Thymus (tissue), 11 donors: ENCODE data around the gene SOX2. TPM values are rescaled to one million over a fixed set of nuclear protein-coding genes. Genes with fewer than 3 reads are reported as not detected.
"Not testable (repeated sequence)": the region's sequence is repeated elsewhere in the genome, so short reads cannot be mapped to it uniquely, and the experiment has no call there.

Source experiments
- DNase-seq, 9 donors: peaks; one replicate each; pipeline ENCODE4 v3.0.0-alpha.2; 2013; ENCODE audit warnings: low spot score in 9 of 9, low read depth in 6 of 9, missing footprints in 1 of 9
- H3K27ac ChIP-seq, 2 donors: one replicate each; pipeline ENCODE4 v1.5.1; 2013; ENCODE audit warnings: control low read depth in 1 of 2, low read depth in 1 of 2, low read length in 1 of 2, mild to moderate bottlenecking in 1 of 2, moderate library complexity in 1 of 2
- H3K27me3 ChIP-seq, 2 donors: one replicate each; pipeline ENCODE4 v1.5.1; 2013; ENCODE audit warnings: low read length in 1 of 2; ENCODE audit not compliant: control insufficient read depth in 2 of 2, insufficient read depth in 1 of 2
- H3K36me3 ChIP-seq, 2 donors: one replicate each; pipeline ENCODE4 v1.5.1; 2013; ENCODE audit warnings: low read length in 1 of 2, mild to moderate bottlenecking in 1 of 2, moderate library complexity in 1 of 2; ENCODE audit not compliant: control insufficient read depth in 2 of 2, insufficient read depth in 2 of 2
- H3K4me1 ChIP-seq, 2 donors: one replicate each; pipeline ENCODE4 v1.5.1; 2013; ENCODE audit warnings: low read length in 2 of 2; ENCODE audit not compliant: control insufficient read depth in 2 of 2, insufficient read depth in 2 of 2
- H3K4me3 ChIP-seq, 2 donors: one replicate each; pipeline ENCODE4 v1.5.1; 2013; ENCODE audit warnings: low read length in 2 of 2, control low read depth in 1 of 2, mild to moderate bottlenecking in 1 of 2
- H3K9me3 ChIP-seq, 2 donors: one replicate each; pipeline ENCODE4 v1.5.1; 2013; ENCODE audit warnings: low read length in 1 of 2, mild to moderate bottlenecking in 1 of 2; ENCODE audit not compliant: control insufficient read depth in 2 of 2, insufficient read depth in 1 of 2
- WGBS: extraction: QIAGEN DNeasy Blood & Tissue Kit; methylation state at CpG from one replicate; pipeline ENCODE4 v1.1.7; 2013; 5-methylcytosine and 5-hydroxymethylcytosine counted together
- polyA plus RNA-seq: library from polyadenylated mRNA; stranded (reverse); fragments of 200-250 nt; gene quantifications from one replicate; pipeline ENCODE4 v1.2.3, GENCODE V29; 2013
- total RNA-seq: library from RNA; stranded (reverse); fragments of 120-200 nt; gene quantifications from one replicate; pipeline ENCODE4 v1.2.4, GENCODE V29; 2013
- donor health status: healthy.

The SOX2 gene
- total and polyA plus RNA-seq, 2 donors = 0.42 to 3.1 TPM

DNA sequence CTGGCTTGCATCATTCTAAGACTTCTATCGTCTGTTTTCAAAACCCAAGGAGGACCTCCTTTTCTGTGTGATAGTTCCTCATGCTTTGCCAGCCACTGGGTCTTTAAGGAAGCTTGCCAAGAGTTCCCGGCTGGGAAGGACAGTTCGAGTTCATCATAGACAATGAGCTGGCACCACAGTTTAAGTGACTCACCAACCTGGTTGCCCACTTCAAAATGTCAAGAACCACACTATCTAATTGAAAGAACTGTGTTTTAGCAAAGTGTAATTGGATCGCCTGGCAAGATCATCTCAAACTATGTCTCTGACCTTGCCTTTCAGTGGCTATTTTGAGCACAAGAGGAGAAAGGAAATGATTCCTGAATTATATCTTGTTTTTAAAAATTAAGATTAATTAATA is 27.9 kb downstream of the SOX2 start:
- H3K9me3 ChIP-seq = no peaks in the 10 kb centered on the region
- H3K4me1 ChIP-seq = no peaks in the 10 kb centered on the region
- 89% methylated on average over 4 of the region's 4 CpGs for WGBS
- H3K27ac ChIP-seq = no peak overlapping the region
- H3K4me3 ChIP-seq = no peak overlapping the region
- H3K27me3 ChIP-seq = peaks cover 0 to 6% of the 10 kb centered on the region in 2 donors
- H3K36me3 ChIP-seq = no peaks in the 10 kb centered on the region
- no peak for DNase-seq

DNA sequence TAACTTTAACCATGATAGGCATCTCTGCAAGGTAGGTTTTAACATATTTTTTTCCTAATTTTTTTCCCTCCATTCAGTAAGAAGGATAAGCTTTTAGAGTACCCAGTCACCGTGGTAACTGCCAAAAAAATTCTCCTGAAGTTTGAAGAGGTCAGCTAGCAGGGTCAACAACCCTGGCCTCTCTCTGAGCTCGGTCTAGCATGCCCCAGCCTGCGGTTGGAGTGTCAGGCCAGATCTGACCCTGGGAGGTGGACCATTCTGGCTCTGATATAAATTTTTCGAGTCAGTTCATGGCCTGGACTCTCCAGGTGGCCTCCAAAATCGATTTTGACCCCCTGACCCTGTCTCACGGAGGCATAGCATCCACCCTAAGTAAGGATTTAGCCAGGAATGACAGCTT is 29.7 kb downstream of the SOX2 start:
- DNase-seq = no peak
- H3K4me3 ChIP-seq = no peak overlapping the region
- no peaks in the 10 kb centered on the region for H3K36me3 ChIP-seq
- peaks cover 0 to 2% of the 10 kb centered on the region in 2 donors for H3K27me3 ChIP-seq
- no peaks in the 10 kb centered on the region for H3K9me3 ChIP-seq
- WGBS = 65% methylated on average over 6 of the region's 6 CpGs
- no peak overlapping the region for H3K27ac ChIP-seq
- no peaks in the 10 kb centered on the region for H3K4me1 ChIP-seq

DNA sequence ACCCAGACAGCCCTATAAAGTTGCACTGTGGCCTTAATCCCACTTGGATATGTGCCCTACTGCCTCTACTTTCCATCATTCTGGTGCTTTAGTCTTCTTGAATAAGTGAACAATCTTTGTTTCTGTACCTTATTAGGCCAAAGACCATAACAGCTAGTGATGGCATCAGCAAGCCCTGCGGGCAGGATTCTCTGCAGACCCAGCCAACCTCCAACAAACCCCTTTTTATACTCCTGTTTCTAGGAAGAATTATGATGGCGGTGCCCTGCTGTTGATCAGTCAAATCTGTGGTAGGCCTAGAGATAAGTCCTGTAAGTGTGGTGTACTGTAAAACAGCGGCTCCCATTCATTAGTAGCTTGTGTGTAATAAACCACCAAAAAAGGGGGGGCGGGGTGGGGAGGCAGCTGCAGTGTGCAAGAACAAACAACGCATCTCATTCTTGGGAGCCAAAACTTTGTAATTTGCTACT is 40.5 kb downstream of the SOX2 start:
- H3K27ac ChIP-seq = no peak overlapping the region
- no peak overlapping the region for H3K4me3 ChIP-seq
- DNase-seq = no peak
- H3K4me1 ChIP-seq = no peaks in the 10 kb centered on the region
- H3K27me3 ChIP-seq = peaks cover 0 to 4% of the 10 kb centered on the region in 2 donors
- WGBS = 96% methylated on average over 5 of the region's 5 CpGs
- H3K9me3 ChIP-seq = no peaks in the 10 kb centered on the region
- no peaks in the 10 kb centered on the region for H3K36me3 ChIP-seq

DNA sequence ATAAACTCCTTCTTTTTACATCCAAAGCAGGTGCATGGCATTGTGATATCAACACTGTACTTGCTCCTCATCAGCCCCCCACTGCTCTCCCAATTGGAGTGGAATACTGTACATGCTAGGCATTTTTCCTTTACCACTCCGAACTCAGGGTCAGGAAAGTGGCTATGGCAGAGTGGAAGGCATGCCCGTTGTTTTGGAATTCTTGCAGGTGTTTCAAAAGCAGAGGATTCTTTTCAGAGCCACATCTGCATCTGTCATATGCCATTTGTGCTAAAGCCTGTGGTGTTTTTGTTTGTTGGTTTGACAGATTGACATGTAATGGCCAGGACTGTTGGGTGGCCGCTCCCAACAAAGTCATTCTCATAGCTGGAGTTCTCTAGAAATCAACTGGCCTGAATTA is 41.7 kb downstream of the SOX2 start:
- Histone ChIP-seq H3K4me1 (no peaks in the 10 kb centered on the region), H3K27me3 (peaks cover 0 to 4% of the 10 kb centered on the region in 2 donors), H3K4me3 (no peak overlapping the region), H3K36me3 (no peaks in the 10 kb centered on the region), H3K27ac (no peak overlapping the region), H3K9me3 (no peaks in the 10 kb centered on the region)
- no peak for DNase-seq
- 77% methylated on average over 3 of the region's 3 CpGs for WGBS

DNA sequence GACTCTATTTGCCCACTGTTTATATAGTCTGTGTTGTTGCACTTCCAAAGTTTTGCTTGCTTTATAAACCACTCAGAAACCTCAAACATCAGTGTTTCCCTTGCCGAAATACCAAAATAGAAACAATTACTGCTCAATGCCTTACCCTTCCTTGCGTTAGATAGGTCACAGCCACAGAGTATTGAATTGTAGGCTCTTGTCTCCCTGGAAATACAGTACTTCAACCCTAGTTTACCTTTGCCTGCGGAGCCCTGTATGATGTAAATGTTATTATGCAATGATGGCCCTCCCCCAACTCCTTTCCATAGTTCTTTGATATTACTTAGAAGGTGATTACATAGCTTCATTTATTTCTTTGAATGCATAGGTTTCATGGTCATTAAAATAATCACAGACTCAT is 44.2 kb downstream of the SOX2 start:
- Histone ChIP-seq H3K9me3 (no peaks in the 10 kb centered on the region), H3K36me3 (no peaks in the 10 kb centered on the region), H3K27me3 (peaks cover 0 to 4% of the 10 kb centered on the region in 2 donors), H3K27ac (no peak overlapping the region), H3K4me1 (no peaks in the 10 kb centered on the region), H3K4me3 (no peak overlapping the region)
- no peak for DNase-seq
- WGBS = 69% methylated on average over 3 of the region's 3 CpGs

DNA sequence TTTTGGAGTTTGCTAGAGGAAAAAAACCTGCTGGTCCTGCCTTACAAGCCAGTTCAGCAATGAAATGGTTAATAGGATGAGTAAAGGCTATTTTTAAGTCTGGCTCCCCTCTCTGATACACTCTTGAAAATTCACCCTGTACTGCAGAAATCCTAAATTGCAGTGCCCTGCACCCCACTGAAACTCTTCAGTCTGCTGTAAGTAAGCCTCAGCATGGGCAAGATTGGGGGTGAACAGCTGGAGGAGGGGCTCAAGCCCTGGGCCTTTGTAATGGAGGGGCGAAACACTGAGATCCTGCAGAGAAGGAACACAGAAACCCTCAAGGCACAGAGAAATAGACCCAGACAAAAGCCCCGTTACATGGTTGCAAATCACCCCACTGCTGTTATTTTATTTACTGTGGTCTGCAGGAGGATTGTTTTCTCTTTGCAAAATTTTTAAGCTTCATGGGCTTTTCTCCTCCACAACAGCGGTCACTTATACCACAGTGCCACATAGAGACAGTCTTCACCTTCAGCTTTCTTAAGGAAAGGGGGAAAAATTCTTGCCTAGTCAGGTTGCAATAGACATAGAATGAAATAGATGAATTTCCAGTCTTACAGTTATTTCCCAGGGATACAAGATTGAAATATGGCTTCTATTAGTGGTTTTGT is 45.0 kb downstream of the SOX2 start:
- DNase-seq = no peak
- WGBS = 83% methylated on average over 3 of the region's 3 CpGs
- H3K4me1 ChIP-seq = no peaks in the 10 kb centered on the region
- peaks cover 0 to 4% of the 10 kb centered on the region in 2 donors for H3K27me3 ChIP-seq
- H3K36me3 ChIP-seq = no peaks in the 10 kb centered on the region
- no peak overlapping the region for H3K27ac ChIP-seq
- H3K4me3 ChIP-seq = no peak overlapping the region
- H3K9me3 ChIP-seq = no peaks in the 10 kb centered on the region

DNA sequence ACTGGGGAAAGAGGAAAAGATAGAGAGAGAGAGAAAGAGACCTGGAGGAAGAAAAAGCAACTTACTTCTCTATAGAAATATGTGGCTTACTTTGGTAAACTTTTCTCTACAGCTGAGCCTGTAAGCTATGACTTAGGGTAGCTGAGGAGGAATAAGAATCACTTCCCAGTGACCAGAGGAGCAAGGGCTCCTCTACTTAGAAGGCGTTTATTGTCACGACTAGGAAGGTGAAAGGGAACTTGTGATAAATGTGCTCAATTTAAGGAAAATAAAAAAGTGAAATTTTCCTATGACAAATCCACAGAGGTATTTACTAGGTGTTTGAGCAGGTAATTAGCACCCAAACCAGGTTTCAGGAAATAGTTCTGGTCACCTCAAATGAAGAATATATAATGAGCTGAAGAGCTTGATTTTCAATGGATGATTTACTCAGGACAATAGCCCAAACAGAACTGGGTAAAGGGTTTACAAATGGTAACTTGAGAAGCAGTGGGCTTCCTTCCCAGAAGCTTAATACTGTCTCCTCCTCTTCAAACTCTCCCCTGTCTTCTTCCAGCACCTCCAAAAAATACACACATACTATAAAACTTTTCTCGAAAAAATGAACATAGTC is 46.1 kb downstream of the SOX2 start:
- DNase-seq = no peak
- no peak overlapping the region for H3K4me3 ChIP-seq
- no peak overlapping the region for H3K27ac ChIP-seq
- H3K4me1 ChIP-seq = no peaks in the 10 kb centered on the region
- H3K36me3 ChIP-seq = no peaks in the 10 kb centered on the region
- peaks cover 0 to 4% of the 10 kb centered on the region in 2 donors for H3K27me3 ChIP-seq
- no peaks in the 10 kb centered on the region for H3K9me3 ChIP-seq
- WGBS = 51% methylated on average over 3 of the region's 3 CpGs

DNA sequence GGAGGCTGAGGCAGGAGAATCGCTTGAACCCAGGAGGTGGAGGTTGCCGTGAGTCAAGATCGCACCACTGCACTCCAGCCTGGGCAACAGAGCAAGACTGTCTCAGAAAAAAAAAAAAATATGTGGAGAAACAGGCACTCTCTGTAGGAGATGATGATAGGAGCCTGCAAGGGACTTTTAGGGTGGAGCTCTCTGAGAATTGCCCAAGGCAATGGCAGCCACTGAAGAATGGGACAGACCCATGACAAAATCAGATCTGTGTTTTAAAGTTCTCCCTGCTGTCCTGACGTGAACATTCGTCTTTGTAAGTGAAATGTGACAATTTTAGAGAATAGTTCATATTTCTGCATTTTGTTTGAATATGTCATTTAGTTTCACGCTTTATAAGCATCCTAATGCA is 50.2 kb downstream of the SOX2 start:
- WGBS = 96% methylated on average over 6 of the region's 6 CpGs
- Histone ChIP-seq H3K27ac (no peak overlapping the region), H3K36me3 (no peaks in the 10 kb centered on the region), H3K4me3 (no peak overlapping the region), H3K27me3 (no peaks in the 10 kb centered on the region), H3K4me1 (no peaks in the 10 kb centered on the region), H3K9me3 (no peaks in the 10 kb centered on the region)
- no peak for DNase-seq

DNA sequence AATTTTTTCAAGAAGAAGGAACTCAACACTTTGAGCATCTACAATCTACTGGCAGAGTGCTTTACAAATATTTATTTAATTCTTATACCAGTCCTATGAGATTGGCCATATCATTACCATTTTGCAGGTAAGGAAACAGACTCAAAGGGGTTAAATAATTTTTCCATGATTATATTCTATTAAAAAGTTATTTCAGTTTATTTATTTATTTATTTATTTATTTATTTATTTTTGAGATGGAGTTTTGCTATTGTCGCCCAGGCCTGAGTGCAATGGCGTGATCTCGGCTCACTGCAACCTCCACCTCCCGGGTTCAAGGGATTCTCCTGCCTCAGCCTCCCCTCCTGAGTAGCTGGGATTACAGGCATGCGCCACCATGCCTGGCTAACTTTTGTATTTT is 52.3 kb downstream of the SOX2 start:
- H3K9me3 ChIP-seq, H3K27me3 ChIP-seq, H3K4me3 ChIP-seq, H3K4me1 ChIP-seq, DNase-seq, H3K27ac ChIP-seq, H3K36me3 ChIP-seq: not testable (repeated sequence)
- WGBS = 97% methylated on average over 5 of the region's 5 CpGs
